Omental fat pad (tissue), 4 donors: ENCODE results near the gene FOXK1. TPM values are rescaled to one million over a fixed set of nuclear protein-coding genes. Genes with fewer than 3 reads are reported as not detected.

ENCODE experiments used
- ATAC-seq: fragments of 150-250 bp; one replicate; pipeline ENCODE4 v1.9.1; 2016; ENCODE audit warnings: mild to moderate bottlenecking, moderate library complexity; ENCODE audit not compliant: low FRiP score
- DNase-seq: peaks from one replicate; pipeline ENCODE4 v3.0.0-alpha.2; 2019; ENCODE audit warnings: low spot score
- CTCF ChIP-seq, 3 donors: fragments of 450-650 bp; IDR thresholded peaks; one replicate each; pipeline ENCODE4 v1.5.1; 2016 to 2017; ENCODE audit warnings: antibody characterized with exemption in 3 of 3, mild to moderate bottlenecking in 3 of 3, moderate library complexity in 2 of 3
- total RNA-seq, 4 donors: library from RNA; depleted of rRNA; stranded (reverse); fragments of >200 nt; gene quantifications; one replicate each; pipeline ENCODE4 v1.1.0, GENCODE V29; 2016

Gene FOXK1
- total RNA-seq, 4 donors from 2014 or later: 10.8 to 35.0 (median 20.4) TPM

DNA sequence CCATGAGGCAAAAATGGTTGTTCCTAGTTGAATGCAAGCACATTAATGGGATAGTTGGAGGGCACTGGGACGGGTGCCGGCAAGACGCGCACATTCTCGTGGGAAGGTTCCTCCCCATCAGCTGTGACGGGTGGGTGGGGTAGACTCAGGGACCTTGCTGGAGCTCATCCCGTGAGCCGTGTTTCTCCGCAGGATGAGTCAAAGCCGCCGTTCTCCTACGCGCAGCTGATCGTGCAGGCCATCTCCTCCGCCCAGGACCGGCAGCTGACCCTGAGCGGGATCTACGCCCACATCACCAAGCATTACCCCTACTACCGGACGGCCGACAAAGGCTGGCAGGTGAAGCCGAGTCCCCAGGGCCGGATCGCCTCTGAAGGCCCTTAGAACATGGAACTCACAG, 73.0 kb downstream of the FOXK1 start:
- TF ChIP-seq CTCF (IDR thresholded peaks at IDR 0.05): no peak
- no peak for DNase-seq
- ATAC-seq: no peak

DNA sequence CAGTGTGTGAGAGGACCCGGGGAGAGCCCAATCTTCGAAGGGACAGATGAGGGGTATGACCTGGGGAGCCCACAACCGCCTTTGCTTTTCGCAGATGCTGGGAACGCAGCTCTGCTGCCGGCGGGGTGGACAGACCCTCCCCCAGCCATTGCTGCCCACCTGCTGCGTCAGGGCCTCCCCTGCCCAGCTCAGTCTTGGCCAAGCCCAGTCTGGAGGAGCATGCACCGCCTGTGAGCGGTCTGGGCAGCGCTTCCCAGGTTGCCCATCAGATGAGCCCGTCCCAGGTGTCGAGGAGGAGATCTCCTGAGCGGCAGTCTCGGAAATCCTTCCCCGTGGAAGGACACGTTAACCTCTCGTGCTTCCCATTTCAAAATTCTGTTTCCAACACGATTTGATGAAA, 76.0 kb downstream of the FOXK1 start:
- no peak for DNase-seq
- no peak for TF ChIP-seq CTCF (IDR thresholded peaks at IDR 0.05)
- ATAC-seq: no peak

DNA sequence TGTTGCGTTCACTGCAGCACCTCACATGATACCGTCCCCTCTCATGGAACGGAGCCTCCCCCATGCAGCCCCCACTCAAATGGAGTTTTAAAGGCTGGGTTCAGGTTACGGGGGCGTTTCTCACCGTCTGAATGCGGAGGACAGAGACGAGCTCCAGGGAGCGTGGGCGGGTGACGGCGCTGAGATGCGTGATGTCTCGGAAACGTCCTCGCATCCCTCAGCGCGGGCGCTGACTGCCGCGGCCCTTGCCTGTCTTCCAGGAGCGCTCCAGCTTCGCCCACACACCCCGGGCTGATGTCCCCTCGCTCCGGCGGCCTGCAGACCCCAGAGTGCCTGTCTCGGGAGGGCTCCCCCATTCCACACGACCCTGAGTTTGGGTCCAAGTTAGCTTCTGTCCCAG, 76.7 kb downstream of the FOXK1 start:
- no peak for TF ChIP-seq CTCF (IDR thresholded peaks at IDR 0.05)
- no peak for ATAC-seq
- DNase-seq: no peak

DNA sequence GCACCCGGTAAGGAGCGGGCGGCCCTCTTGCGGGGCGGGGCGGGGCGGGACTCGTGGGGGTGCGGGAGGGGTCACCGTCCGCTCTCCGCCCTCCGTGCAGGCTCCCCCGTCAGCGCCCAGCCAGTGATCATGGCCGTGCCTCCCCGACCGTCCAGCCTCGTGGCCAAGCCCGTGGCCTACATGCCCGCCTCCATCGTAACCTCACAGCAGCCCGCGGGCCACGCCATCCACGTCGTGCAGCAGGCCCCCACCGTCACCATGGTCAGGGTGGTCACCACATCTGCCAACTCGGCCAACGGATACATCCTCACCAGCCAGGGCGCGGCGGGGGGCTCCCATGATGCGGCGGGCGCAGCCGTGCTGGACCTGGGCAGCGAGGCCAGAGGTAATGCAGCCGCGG, 77.1 kb downstream of the FOXK1 start:
- no peak for ATAC-seq
- no peak for DNase-seq
- TF ChIP-seq CTCF (IDR thresholded peaks at IDR 0.05): no peak

DNA sequence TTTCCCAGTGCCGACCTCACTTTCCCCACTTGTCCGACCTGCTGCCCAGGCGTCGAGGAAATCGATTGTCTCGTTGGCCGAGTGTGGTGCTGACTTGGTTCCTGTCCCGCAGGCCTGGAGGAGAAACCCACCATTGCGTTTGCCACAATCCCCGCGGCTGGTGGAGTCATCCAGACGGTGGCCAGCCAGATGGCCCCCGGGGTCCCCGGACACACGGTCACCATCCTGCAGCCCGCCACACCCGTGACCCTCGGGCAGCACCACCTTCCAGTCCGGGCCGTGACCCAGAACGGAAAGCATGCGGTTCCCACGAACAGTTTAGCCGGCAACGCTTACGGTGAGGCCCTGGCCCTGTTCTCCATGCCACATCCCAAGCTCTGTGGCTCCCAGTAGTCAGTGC, 78.9 kb downstream of the FOXK1 start:
- TF ChIP-seq CTCF (IDR thresholded peaks at IDR 0.05): no peak
- ATAC-seq (no peak), DNase-seq (no peak)

DNA sequence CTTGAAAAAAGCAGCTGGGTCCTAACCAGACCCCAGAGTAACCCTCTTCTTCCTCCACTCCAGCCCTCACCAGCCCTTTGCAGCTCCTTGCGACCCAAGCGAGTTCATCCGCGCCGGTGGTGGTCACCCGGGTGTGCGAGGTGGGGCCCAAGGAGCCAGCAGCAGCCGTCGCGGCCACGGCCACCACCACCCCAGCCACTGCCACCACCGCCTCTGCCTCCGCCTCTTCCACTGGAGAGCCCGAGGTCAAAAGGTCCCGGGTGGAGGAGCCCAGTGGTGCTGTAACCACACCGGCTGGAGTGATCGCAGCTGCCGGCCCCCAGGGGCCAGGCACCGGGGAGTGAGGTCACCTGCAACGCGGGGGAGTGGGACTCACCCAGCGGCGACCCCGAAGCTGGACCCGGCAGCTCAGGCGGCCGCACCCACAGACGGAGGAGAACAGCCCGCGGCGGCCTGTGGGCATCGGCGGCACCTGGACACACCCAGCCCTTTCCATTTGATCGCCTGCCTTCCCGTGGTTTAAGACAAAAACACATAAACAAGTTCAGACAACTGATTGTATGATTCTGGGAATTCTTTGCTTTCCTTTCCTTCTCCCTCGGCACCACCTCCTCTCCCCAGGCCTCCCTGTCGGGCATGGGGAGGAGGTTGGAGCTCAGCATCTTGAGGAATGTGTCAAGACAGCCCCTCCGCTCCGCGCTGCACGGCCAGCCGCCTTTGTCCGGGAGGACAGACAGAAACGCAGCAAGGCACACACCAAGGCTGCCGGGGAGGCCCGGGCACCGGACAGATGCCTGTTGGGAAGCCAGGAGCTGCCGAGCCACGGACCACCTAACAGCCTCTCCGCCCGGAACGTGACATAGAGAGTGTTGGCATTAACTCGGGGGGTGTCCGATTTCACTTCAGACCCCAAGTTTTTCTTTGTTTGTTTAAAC, 80.3 kb downstream of the FOXK1 start:
- no peak for TF ChIP-seq CTCF (IDR thresholded peaks at IDR 0.05)
- no peak for DNase-seq
- no peak for ATAC-seq
